AG10803 (cell line): ENCODE measurements around the gene ERRFI1.

ENCODE experiments used
- DNase-seq: peaks from one replicate; pipeline ENCODE4 v3.0.0; 2010; ENCODE audit warnings: low read depth
- H3K4me3 ChIP-seq: 2 replicates; pipeline ENCODE4 v1.5.1; 2011; ENCODE audit warnings: mild to moderate bottlenecking, low read length, control low read depth
- TF ChIP-seq, protein P1 (sequence below): conservative IDR thresholded peaks from 2 replicates; pipeline ENCODE4 v1.5.1; 2011; ENCODE audit warnings: mild to moderate bottlenecking, low read length, control low read depth, inconsistent platforms

The ERRFI1 gene

DNA sequence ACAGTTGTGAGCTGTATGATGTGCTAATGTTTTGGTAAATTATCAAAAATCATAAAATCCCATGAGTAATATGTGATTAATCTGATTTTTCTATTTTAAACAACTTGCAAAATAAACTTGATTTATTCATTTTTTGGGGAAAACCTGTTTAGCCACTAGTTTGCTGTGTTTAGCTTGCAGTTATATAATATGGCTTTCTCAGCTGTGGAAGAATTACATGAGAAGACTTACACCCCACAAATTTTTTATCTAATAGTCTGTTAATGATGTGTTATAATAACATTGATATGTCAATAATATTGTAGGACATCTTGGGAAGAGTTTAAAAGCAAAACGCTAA, 2.4 kb upstream of the ERRFI1 start:
- H3K4me3 ChIP-seq, result no peak overlapping the region
- no peak for DNase-seq
- TF ChIP-seq, protein P1, sequence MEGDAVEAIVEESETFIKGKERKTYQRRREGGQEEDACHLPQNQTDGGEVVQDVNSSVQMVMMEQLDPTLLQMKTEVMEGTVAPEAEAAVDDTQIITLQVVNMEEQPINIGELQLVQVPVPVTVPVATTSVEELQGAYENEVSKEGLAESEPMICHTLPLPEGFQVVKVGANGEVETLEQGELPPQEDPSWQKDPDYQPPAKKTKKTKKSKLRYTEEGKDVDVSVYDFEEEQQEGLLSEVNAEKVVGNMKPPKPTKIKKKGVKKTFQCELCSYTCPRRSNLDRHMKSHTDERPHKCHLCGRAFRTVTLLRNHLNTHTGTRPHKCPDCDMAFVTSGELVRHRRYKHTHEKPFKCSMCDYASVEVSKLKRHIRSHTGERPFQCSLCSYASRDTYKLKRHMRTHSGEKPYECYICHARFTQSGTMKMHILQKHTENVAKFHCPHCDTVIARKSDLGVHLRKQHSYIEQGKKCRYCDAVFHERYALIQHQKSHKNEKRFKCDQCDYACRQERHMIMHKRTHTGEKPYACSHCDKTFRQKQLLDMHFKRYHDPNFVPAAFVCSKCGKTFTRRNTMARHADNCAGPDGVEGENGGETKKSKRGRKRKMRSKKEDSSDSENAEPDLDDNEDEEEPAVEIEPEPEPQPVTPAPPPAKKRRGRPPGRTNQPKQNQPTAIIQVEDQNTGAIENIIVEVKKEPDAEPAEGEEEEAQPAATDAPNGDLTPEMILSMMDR, result no peak

DNA sequence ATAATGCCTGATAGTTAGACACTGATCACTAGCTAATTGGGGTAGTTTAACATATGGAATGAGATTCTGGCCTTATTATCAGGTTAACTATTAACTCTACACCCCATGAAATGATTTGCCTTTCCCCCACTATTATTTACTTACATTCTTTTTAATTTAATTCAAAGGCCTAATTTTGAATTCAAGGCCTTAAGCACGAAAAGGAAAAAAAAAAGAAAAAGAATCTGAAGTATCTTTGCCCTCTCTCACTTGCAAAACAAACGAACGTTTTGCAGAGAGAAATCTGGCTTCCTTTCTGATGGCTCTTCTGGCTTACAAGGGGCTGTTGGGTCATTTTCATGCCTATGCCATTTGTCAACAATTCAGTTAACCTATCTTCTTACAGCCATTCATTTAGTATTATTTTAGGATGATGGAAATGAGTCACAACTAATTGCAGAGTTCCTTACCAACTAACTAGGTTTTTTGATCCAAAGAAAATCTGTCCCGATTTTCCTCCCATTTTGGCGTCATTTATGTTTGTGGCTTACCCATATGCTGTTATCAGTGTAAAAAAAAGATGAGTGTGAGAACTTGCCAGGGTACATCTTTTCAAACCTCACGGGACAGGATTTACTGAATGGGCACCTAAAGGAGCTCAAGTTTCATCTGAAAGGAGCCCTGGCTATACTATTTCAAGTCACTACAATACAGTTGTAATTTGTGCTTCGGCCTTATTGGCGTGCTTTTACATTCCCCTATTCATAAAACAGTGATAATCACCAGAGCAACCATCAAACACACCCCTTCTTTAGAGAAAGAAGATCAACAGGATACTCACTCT, 1.9 kb upstream of the ERRFI1 start:
- TF ChIP-seq, protein P1, result no peak
- DNase-seq, result peak; percentile 95

DNA sequence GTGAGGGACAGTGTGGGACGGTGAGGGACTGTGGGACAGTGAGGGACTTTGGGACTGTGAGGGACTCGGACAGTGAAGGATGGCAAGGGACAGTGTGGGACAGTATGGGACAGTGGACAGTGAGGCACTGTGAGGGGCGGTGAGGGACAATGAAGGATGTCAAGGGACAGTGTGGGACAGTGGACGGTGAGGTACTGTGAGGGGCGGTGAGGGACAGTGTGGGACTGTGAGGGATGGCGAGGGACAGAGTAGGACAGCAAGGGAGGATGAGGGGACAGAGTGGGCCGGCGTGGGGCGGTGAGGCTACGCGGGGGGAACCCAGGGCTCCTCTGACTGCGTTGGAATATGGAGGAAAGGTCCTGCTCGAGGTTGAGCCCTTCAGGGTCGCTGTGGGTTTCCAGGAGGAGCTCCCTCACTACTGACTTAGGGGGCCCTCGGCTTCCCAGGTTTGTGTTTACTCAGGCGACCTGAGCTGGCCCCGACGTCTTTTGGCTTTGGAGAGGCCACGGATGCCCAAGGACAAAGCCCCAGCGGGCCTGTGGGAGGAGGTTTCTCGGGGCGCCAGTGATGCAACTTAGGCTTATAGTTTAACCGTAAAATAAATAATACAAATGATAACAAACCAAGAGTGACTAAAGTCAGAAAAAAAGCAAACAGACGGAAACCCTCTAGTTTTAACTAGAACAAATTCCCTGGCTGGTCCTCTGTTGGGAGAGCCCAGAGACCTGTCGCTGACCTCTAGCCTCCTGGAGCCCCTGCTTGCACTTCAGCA, 1.1 kb upstream of the ERRFI1 start:
- TF ChIP-seq, protein P1, result no peak
- H3K4me3 ChIP-seq, result peak overlapping the region; percentile 66
- DNase-seq, result no peak

More for the DNA sequence above, 1.9 kb upstream of the ERRFI1 start:
- H3K4me3 ChIP-seq, result no peak overlapping the region; the same call in 1 of the 2 replicates

DNA sequence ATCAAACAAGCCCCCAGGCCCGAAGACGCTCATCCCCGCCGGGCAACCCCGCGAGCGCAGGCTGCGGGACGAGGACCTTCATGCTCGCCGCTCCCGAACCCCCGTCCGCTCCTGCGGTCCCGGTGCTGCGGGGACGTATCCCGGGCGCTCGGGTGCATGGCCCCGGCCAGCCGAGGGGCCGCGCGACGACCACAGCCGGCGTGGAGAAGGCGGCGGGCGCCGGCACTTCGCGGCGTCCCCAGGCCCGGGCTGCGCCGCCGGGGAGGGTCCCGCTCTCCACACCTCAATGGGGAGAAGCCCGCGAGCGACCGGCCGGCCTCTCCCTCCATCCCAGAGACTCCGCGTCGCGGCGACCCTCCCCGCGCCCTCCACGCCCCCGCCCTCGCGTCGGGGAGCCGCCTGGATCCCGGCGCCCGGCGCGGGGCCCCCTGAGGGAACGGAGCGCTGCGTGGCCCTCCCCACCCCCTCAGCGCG, 401 bp downstream of the ERRFI1 start:
- TF ChIP-seq, protein P1, result no peak
- no peak for DNase-seq

DNA sequence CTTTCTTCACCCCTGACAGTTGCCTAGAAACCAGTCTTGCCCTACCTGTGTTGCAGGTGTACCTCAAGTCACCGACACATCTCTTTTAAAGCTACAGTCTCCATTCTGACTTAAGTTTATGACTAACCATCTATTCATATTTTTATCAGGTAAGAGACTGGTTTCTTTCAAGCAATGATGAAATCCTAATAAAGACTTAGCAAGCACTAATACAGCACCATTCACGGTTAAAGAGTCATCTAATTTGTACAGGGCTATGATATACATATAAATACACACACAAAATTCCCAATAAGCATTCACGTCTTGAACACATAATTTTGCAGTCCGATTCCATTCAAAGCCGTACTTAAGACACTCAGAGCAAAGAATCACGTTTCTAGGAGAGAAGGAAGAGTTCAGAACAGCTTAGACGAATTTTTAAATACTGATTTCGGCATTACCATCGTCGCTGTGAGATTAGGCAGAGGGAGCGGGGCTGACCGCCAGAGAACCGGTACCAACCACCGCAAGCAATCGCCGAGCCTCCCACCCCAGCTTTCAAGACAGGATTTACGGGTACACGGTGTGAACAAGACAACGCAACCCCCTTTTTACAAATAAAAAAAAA, 943 bp downstream of the ERRFI1 start:
- peak overlapping the region; percentile 78 for H3K4me3 ChIP-seq
- peak; percentile 17 for DNase-seq
- TF ChIP-seq, protein P1, result no peak

More for the DNA sequence above, 401 bp downstream of the ERRFI1 start:
- H3K4me3 ChIP-seq, result peak overlapping the region; percentile 78

DNA sequence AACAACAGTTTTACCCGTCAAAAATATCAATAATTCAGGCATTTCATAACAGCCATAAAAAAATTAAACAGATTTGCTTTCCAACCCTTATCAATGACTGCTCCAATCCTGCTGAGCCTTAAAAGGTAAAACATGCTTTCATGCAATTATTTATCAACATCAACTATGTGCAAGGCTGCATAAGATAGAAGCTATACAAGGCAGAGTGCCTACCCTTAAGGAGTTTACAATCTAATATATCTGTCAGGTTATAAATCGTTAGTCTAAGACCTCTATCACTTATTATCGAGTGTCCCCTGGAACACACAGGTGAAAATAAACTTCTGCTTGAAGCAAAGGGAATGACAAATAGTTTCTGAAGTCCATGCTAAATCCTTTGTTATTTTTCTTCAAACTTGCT, 1.8 kb downstream of the ERRFI1 start:
- TF ChIP-seq, protein P1, result no peak
- H3K4me3 ChIP-seq, result peak overlapping the region; percentile 78
- DNase-seq, result no peak

DNA sequence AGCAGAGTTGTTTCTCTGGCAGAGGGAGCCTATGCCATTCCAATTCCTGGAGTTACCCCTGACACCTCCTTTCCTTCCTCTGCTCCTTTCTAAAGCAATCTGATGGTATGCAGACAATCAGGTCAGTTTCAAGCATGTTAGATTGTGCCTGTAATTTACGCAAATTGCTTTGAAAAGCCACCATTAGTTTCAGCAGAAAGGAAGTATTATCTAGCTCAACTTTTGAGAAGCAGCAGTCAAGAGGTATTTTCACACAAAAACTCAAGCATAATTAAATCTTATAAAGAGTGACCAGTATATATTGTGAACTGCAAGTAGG, 2.2 kb downstream of the ERRFI1 start:
- H3K4me3 ChIP-seq, result no peak overlapping the region
- TF ChIP-seq, protein P1, result no peak
- DNase-seq, result no peak
